ENCODE results near the gene HOMER3.

- TF ChIP-seq POLR2A (IDR thresholded peaks at IDR 0.05; ENCODE audit: low read depth, low read length), result no peak
- TF ChIP-seq POLR2AphosphoS5 (IDR thresholded peaks at IDR 0.05; ENCODE audit: low read depth, low read length), result no peak
- TF ChIP-seq TAF1 (IDR thresholded peaks at IDR 0.05; ENCODE audit: borderline replicate concordance, low read depth, low read length), result no peak
Measured at GRCh38 chr19:18969931-18970659, 29.1 kb upstream of the HOMER3 start.
